ENCODE data around the gene TANK.

DNA sequence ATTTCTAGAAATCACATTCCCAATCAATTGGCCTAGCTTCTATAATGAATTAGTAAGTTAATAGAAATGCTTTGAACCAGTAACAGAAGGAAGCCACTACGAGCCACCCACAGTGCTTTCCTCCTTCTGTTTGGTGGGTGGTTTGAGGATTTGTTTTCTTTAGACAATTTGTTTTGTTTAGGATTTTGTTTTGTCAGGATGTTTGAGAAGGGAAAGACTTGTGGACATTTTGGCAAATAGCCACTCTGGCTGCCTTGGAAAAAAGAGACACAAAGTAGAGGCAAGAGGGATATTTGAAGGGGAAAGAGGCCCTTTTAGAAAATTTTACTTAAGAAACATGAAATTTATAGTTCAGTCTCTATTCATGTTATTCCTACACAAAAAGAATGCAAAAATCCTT is 47.7 kb downstream of the TANK start:
- no peak for TF ChIP-seq EZH2 (IDR thresholded peaks at IDR 0.05)
- TF ChIP-seq POLR2AphosphoS5 (IDR thresholded peaks at IDR 0.05; ENCODE audit: borderline replicate concordance, low read depth, low read length), result no peak
- TF ChIP-seq FOXP2 (optimal IDR thresholded peaks at IDR 0.05; ENCODE audit: control extremely low read depth, extremely low read length, insufficient read depth), result no peak

Measured in SK-N-MC (cell line).